Measurements from ENCODE around the gene HYDIN.
"Not testable (repeated sequence)": the region's sequence is repeated elsewhere in the genome, so short reads cannot be mapped to it uniquely, and the experiment has no call there.

- TF ChIP-seq NRF1 (conservative IDR thresholded peaks at IDR 0.05 in 1 of 2, IDR thresholded peaks at IDR 0.05 in 1 of 2); SIN3A (IDR thresholded peaks at IDR 0.05; ENCODE audit: borderline replicate concordance in 2 of 2, control insufficient read depth in 1 of 2, low read depth in 2 of 2, low read length in 2 of 2); STAT5A (IDR thresholded peaks at IDR 0.05; ENCODE audit: borderline replicate concordance, low read length); JUND (IDR thresholded peaks at IDR 0.05; ENCODE audit: borderline replicate concordance, low read depth, low read length); JUND (tag; IDR thresholded peaks at IDR 0.05; ENCODE audit: borderline replicate concordance, low read depth, low read length); ZFP30 (CRISPR knock-in tag; IDR thresholded peaks at IDR 0.05; ENCODE audit: borderline replicate concordance); IRF9 (tag; IDR thresholded peaks at IDR 0.05); NR2C2 (CRISPR knock-in tag; IDR thresholded peaks at IDR 0.05); NR2C2 (tag; IDR thresholded peaks at IDR 0.05); USF2 (CRISPR knock-in tag; IDR thresholded peaks at IDR 0.05): not testable (repeated sequence)
Observed at GRCh38 chr16:71143246-71143645, 87.3 kb downstream of the HYDIN start.
